H9 (cell line): Measurements from ENCODE around the gene TMCO4. TPM values are rescaled to one million over a fixed set of nuclear protein-coding genes. Genes with fewer than 3 reads are reported as not detected.
"Not testable (repeated sequence)": the region's sequence is repeated elsewhere in the genome, so short reads cannot be mapped to it uniquely, and the experiment has no call there.

Experiments
- DNase-seq: peaks from one replicate; pipeline ENCODE4 v3.0.0-alpha.2; 2017
- H2AFZ ChIP-seq: one replicate; pipeline ENCODE4 v1.6.1; 2013; ENCODE audit warnings: mild to moderate bottlenecking, low read length, control low read depth, moderate library complexity
- H2AK5ac ChIP-seq: 2 replicates; pipeline ENCODE4 v1.6.1; 2013; ENCODE audit warnings: low read length, control low read depth, mixed read lengths; ENCODE audit not compliant: insufficient read length
- H2BK120ac ChIP-seq: one replicate; pipeline ENCODE4 v1.6.1; 2013; ENCODE audit warnings: low read depth, mild to moderate bottlenecking, low read length, control low read depth, inconsistent platforms; ENCODE audit not compliant: poor library complexity, severe bottlenecking
- H2BK12ac ChIP-seq: 2 replicates; pipeline ENCODE4 v1.6.1; 2013; ENCODE audit warnings: low read length, control low read depth, mixed read lengths, low read depth; ENCODE audit not compliant: insufficient read length
- H2BK15ac ChIP-seq: 2 replicates; pipeline ENCODE4 v1.6.1; 2013; ENCODE audit warnings: low read depth, low read length, control low read depth
- H2BK20ac ChIP-seq: one replicate; pipeline ENCODE4 v1.6.1; 2013; ENCODE audit warnings: low read depth, mild to moderate bottlenecking, low read length, control low read depth, inconsistent platforms; ENCODE audit not compliant: poor library complexity, severe bottlenecking
- H2BK5ac ChIP-seq: 2 replicates; pipeline ENCODE4 v1.6.1; 2013; ENCODE audit warnings: low read length, control low read depth, mixed read lengths; ENCODE audit not compliant: insufficient read length
- H3K14ac ChIP-seq: 2 replicates; pipeline ENCODE4 v1.6.1; 2013; ENCODE audit warnings: low read length, control low read depth; ENCODE audit not compliant: insufficient read depth
- H3K18ac ChIP-seq: 2 replicates; pipeline ENCODE4 v1.6.1; 2013; ENCODE audit warnings: low read depth, mild to moderate bottlenecking, mixed read lengths, low read length, control low read depth; ENCODE audit not compliant: insufficient read length
- H3K23ac ChIP-seq: 2 replicates; pipeline ENCODE4 v1.6.1; 2013; ENCODE audit warnings: low read length, control low read depth, mixed read lengths, low read depth; ENCODE audit not compliant: insufficient read length
- H3K23me2 ChIP-seq: 2 replicates; pipeline ENCODE4 v1.6.1; 2013; ENCODE audit warnings: low read depth, mild to moderate bottlenecking, mixed read lengths, low read length, control low read depth; ENCODE audit not compliant: insufficient read length, poor library complexity, severe bottlenecking
- H3K27ac ChIP-seq: 2 replicates; pipeline ENCODE4 v1.5.1; 2013; ENCODE audit warnings: low read length, control low read depth, mixed read lengths, low read depth; ENCODE audit not compliant: insufficient read length
- H3K27me3 ChIP-seq: 2 replicates; pipeline ENCODE4 v1.6.1; 2013; ENCODE audit warnings: low read length, control low read depth, inconsistent platforms; ENCODE audit not compliant: insufficient read depth
- H3K4ac ChIP-seq: 2 replicates; pipeline ENCODE4 v1.6.1; 2013; ENCODE audit warnings: low read depth, mild to moderate bottlenecking, control low read depth, inconsistent platforms, low read length, moderate library complexity
- H3K4me1 ChIP-seq: 2 replicates; pipeline ENCODE4 v1.6.1; 2013; ENCODE audit warnings: low read length, control low read depth, inconsistent platforms; ENCODE audit not compliant: insufficient read depth
- H3K4me2 ChIP-seq: 2 replicates; pipeline ENCODE4 v1.6.1; 2013; ENCODE audit warnings: low read length, control low read depth, mixed read lengths; ENCODE audit not compliant: insufficient read length, insufficient read depth
- H3K56ac ChIP-seq: 2 replicates; pipeline ENCODE4 v1.6.1; 2013; ENCODE audit warnings: low read depth, mild to moderate bottlenecking, mixed read lengths, low read length, control low read depth; ENCODE audit not compliant: insufficient read length
- H3K79me1 ChIP-seq: 2 replicates; pipeline ENCODE4 v1.6.1; 2013; ENCODE audit warnings: low read depth, mild to moderate bottlenecking, moderate library complexity, low read length, control low read depth, inconsistent platforms; ENCODE audit not compliant: insufficient read depth, poor library complexity, severe bottlenecking
- H3K79me2 ChIP-seq: 2 replicates; pipeline ENCODE4 v1.6.1; 2013; ENCODE audit warnings: low read length, control low read depth, inconsistent platforms; ENCODE audit not compliant: insufficient read depth
- H3K9ac ChIP-seq: 2 replicates; pipeline ENCODE4 v1.6.1; 2013; ENCODE audit warnings: low read length, control low read depth, mixed read lengths; ENCODE audit not compliant: insufficient read length; ENCODE audit errors: extremely low read depth
- H3K9me3 ChIP-seq: one replicate; pipeline ENCODE4 v1.6.1; 2013; ENCODE audit warnings: low read depth, low read length, inconsistent platforms; ENCODE audit not compliant: control insufficient read depth
- H3T11ph ChIP-seq: one replicate; pipeline ENCODE4 v1.6.1; 2013; ENCODE audit warnings: mild to moderate bottlenecking, low read length, control low read depth, inconsistent platforms
- H4K20me1 ChIP-seq: one replicate; pipeline ENCODE4 v1.6.1; 2013; ENCODE audit not compliant: control insufficient read depth, insufficient read length, insufficient read depth
- H4K5ac ChIP-seq: 2 replicates; pipeline ENCODE4 v1.6.1; 2013; ENCODE audit warnings: low read depth, mild to moderate bottlenecking, mixed read lengths, low read length, control low read depth; ENCODE audit not compliant: insufficient read length
- H4K8ac ChIP-seq: replicated peaks from 2 replicates; pipeline ENCODE4 v1.6.1; 2013; ENCODE audit warnings: low read length, control low read depth, mixed read lengths, low read depth; ENCODE audit not compliant: insufficient read length
- H4K91ac ChIP-seq: 2 replicates; pipeline ENCODE4 v1.6.1; 2013; ENCODE audit warnings: low read depth, mild to moderate bottlenecking, moderate library complexity, mixed read lengths, low read length, control low read depth; ENCODE audit not compliant: insufficient read length
- H3K27ac Mint-ChIP-seq, 3 experiments: 2 replicates in 2 of 3; 3 replicates in 1 of 3; pipeline ENCODE4 v1.8.0; 2020 to 2021; ENCODE audit warnings: mixed read lengths in 3 of 3, mild to moderate bottlenecking in 1 of 3, moderate library complexity in 1 of 3
- H3K27me3 Mint-ChIP-seq: 2 replicates; pipeline ENCODE4 v1.8.0; 2021; ENCODE audit warnings: low read depth, mild to moderate bottlenecking, moderate library complexity, mixed read lengths
- H3K36me3 Mint-ChIP-seq, 3 experiments: 2 replicates in 2 of 3; 3 replicates in 1 of 3; pipeline ENCODE4 v1.8.0; 2020 to 2021; ENCODE audit warnings: low read depth in 3 of 3, mixed read lengths in 3 of 3; ENCODE audit not compliant: insufficient read depth in 1 of 3
- H3K4me1 Mint-ChIP-seq, 2 experiments: 2 replicates each; pipeline ENCODE4 v1.8.0; 2020; ENCODE audit warnings: mixed read lengths in 2 of 2
- H3K4me3 Mint-ChIP-seq, 2 experiments: 2 replicates in 1 of 2; 3 replicates in 1 of 2; pipeline ENCODE4 v1.8.0; 2020 to 2021; ENCODE audit warnings: mild to moderate bottlenecking in 2 of 2, mixed read lengths in 2 of 2, moderate library complexity in 1 of 2
- H3K9me3 Mint-ChIP-seq, 2 experiments: 2 replicates in 1 of 2; 3 replicates in 1 of 2; pipeline ENCODE4 v1.8.0; 2020; ENCODE audit warnings: mild to moderate bottlenecking in 2 of 2, mixed read lengths in 2 of 2, moderate library complexity in 1 of 2
- CTCF ChIP-seq: fragments of 200-600 bp; sonication (generic); conservative IDR thresholded peaks from 3 replicates; pipeline ENCODE4 v1.8.0; 2021; ENCODE audit warnings: antibody characterized with exemption, mild to moderate bottlenecking
- WGBS: extraction: QIAGEN DNeasy Blood & Tissue Kit; methylation state at CpG from one replicate; pipeline ENCODE4 v1.1.7; 2013; ENCODE audit warnings: missing lambda C conversion rate, low lambda C conversion rate, mixed read lengths; ENCODE audit not compliant: insufficient read length; ENCODE audit errors: extremely low coverage; 5-methylcytosine and 5-hydroxymethylcytosine counted together
- total RNA-seq: library from RNA; stranded (reverse); gene quantifications from 2 replicates; pipeline ENCODE4 v1.2.1, GENCODE V29; 2021

The TMCO4 gene
- total RNA-seq, 1 experiment from 2014 or later: 4.0 TPM

- Mint-ChIP-seq H3K36me3 (no peaks in the 10 kb centered on the region), H3K4me1 (peaks cover 57 to 66% of the 10 kb centered on the region in 2 experiments), H3K27ac (peak overlapping the region; percentile 80 to 97 (median 94)), H3K27me3 (peaks cover 7% of the 10 kb centered on the region), H3K9me3 (no peaks in the 10 kb centered on the region), H3K4me3 (peak overlapping the region; percentile 24 to 31; a peak in 4 of 5 replicates)
- Histone ChIP-seq H3K27me3 (no peaks in the 10 kb centered on the region; the same call in 1 of the 2 replicates), H4K91ac (no peak overlapping the region), H2BK5ac (no peak overlapping the region), H3K79me1 (no peaks in the 10 kb centered on the region), H2BK120ac (no peak overlapping the region), H4K20me1 (no peaks in the 10 kb centered on the region), H3K9ac (no peak overlapping the region), H3K23ac (no peak overlapping the region), H3K9me3 (no peaks in the 10 kb centered on the region), H2BK20ac (no peak overlapping the region), H2AFZ (no peak overlapping the region), H4K8ac (no peak overlapping the region), H2AK5ac (no peak overlapping the region), H3K14ac (no peak overlapping the region), H3K18ac (no peak overlapping the region), H3K4ac (no peak overlapping the region), H2BK12ac (no peak overlapping the region), H3K79me2 (no peaks in the 10 kb centered on the region), H3T11ph (no peak overlapping the region), H2BK15ac (no peak overlapping the region), H4K5ac (no peak overlapping the region), H3K4me2 (peak overlapping the region; percentile 28), H3K56ac (no peak overlapping the region), H3K27ac (peak overlapping the region; percentile 16), H3K4me1 (peaks cover 14% of the 10 kb centered on the region; the same call in 1 of the 2 replicates), H3K23me2 (no peaks in the 10 kb centered on the region)
- no peak for DNase-seq
- no peak for TF ChIP-seq CTCF
- no CpG with 5 or more reads among the region's 5 CpGs for WGBS
These were observed 17.4 kb upstream of the TMCO4 start for GRCh38 chr1:19817160-19817559.

- H3K9ac ChIP-seq, H2BK20ac ChIP-seq, H3K14ac ChIP-seq, H3K79me1 ChIP-seq, H3K23me2 ChIP-seq, H2BK120ac ChIP-seq, H3K56ac ChIP-seq, H3K27me3 ChIP-seq, H3K23ac ChIP-seq, H2BK15ac ChIP-seq, H3K18ac ChIP-seq, H2AK5ac ChIP-seq, H4K5ac ChIP-seq, H2BK5ac ChIP-seq, H4K20me1 ChIP-seq, H4K8ac ChIP-seq, H3K79me2 ChIP-seq, H2AFZ ChIP-seq, H3K36me3 Mint-ChIP-seq, H3K4ac ChIP-seq, H2BK12ac ChIP-seq, H3K9me3 Mint-ChIP-seq, H3T11ph ChIP-seq, H3K9me3 ChIP-seq, H3K27me3 Mint-ChIP-seq, H4K91ac ChIP-seq: not testable (repeated sequence)
- peak; percentile 50 for DNase-seq
- Histone ChIP-seq H3K4me1 (peaks cover 14% of the 10 kb centered on the region; the same call in 1 of the 2 replicates), H3K27ac (peak overlapping the region; percentile 60), H3K4me2 (peak overlapping the region; percentile 28)
- peak overlapping the region; percentile 24 to 31; a peak in 4 of 5 replicates for H3K4me3 Mint-ChIP-seq
- H3K27ac Mint-ChIP-seq: peak overlapping the region; percentile 89 to 97 (median 94)
- peaks cover 57 to 66% of the 10 kb centered on the region in 2 experiments for H3K4me1 Mint-ChIP-seq
- no CpG with 5 or more reads among the region's 1 CpG for WGBS
These were observed 17.0 kb upstream of the TMCO4 start for GRCh38 chr1:19816737-19817086.
